Uterus (tissue), 4 donors: ENCODE data around the gene BBS9. TPM values are rescaled to one million over a fixed set of nuclear protein-coding genes. Genes with fewer than 3 reads are reported as not detected.

Experiments used
- DNase-seq, 2 donors: peaks; one replicate each; pipeline ENCODE4 v3.0.0-alpha.2; 2019 to 2020
- H3K27ac ChIP-seq, 2 donors: fragments of 200-600 bp; sonication (generic); 1 replicate in 1 of 2; 2 replicates in 1 of 2; pipeline ENCODE4 v1.5.1; 2016 to 2018
- H3K27me3 ChIP-seq, 2 donors: fragments of 200-600 bp; sonication (generic); one replicate each; pipeline ENCODE4 v1.5.1; 2018 to 2019; ENCODE audit warnings: control low read depth in 1 of 2
- H3K36me3 ChIP-seq, 2 donors: fragments of 200-600 bp; sonication (generic); one replicate each; pipeline ENCODE4 v1.5.1; 2019; ENCODE audit warnings: control low read depth in 1 of 2
- H3K4me1 ChIP-seq, 2 donors: fragments of 200-600 bp; sonication (generic); one replicate each; pipeline ENCODE4 v1.5.1; 2018 to 2019; ENCODE audit warnings: control low read depth in 1 of 2
- H3K4me3 ChIP-seq, 2 donors: fragments of 200-600 bp; sonication (generic); 1 replicate in 1 of 2; 2 replicates in 1 of 2; pipeline ENCODE4 v1.5.1; 2018 to 2019; ENCODE audit warnings: mild to moderate bottlenecking in 1 of 2
- H3K9me3 ChIP-seq, 2 donors: fragments of 200-600 bp; sonication (generic); one replicate each; pipeline ENCODE4 v1.5.1; 2019; ENCODE audit warnings: control low read depth in 1 of 2
- CTCF ChIP-seq, 4 experiments: fragments of 200-600 bp in 2 of 4; fragments of 450-650 bp in 2 of 4; sonication (generic) in 2 of 4; IDR thresholded peaks; one replicate each; pipeline ENCODE4 v1.5.1; 2016 to 2019; ENCODE audit warnings: antibody characterized with exemption in 4 of 4, mild to moderate bottlenecking in 2 of 4, moderate library complexity in 1 of 4
- POLR2A ChIP-seq, 2 donors: fragments of 450-650 bp; IDR thresholded peaks; one replicate each; pipeline ENCODE4 v1.6.1; 2016; ENCODE audit warnings: antibody characterized with exemption in 2 of 2, mild to moderate bottlenecking in 1 of 2, moderate library complexity in 1 of 2
- intact Hi-C: fragments of 100-400 bp; cut with DNase I; formaldehyde crosslinking; loops from one replicate; pipeline ENCODE4 v1.15.1; 2023; ENCODE audit warnings: low total_unique reads
- total RNA-seq, 4 donors: library from RNA; depleted of rRNA in 3 of 4; stranded (reverse); fragments of >200 nt in 3 of 4; gene quantifications; one replicate each; pipeline versions ENCODE4 v1.1.0 to v1.2.4, GENCODE V29; 2014 to 2023
- donor health status: DM: yes; HTN: yes; CAD: no.

Gene BBS9
- total RNA-seq, 4 donors from 2014 or later = 24.1 to 77.4 (median 39.4) TPM

GRCh38 chr7:33273356-33273755, 144.0 kb downstream of the BBS9 start:
- peaks cover 0 to 14% of the 10 kb centered on the region in 2 donors for H3K9me3 ChIP-seq
- no peaks in the 10 kb centered on the region for H3K36me3 ChIP-seq
- no peaks in the 10 kb centered on the region for H3K4me1 ChIP-seq
- H3K27me3 ChIP-seq = no peaks in the 10 kb centered on the region
- no peak overlapping the region for H3K4me3 ChIP-seq
- DNase-seq = no peak
- intact Hi-C loops = no loop called here
- no peak overlapping the region for H3K27ac ChIP-seq
- TF ChIP-seq CTCF (IDR thresholded peaks at IDR 0.05) (no peak), POLR2A (IDR thresholded peaks at IDR 0.05) (no peak)

- intact Hi-C loops = no loop called here
- Histone ChIP-seq H3K4me3 (no peak overlapping the region), H3K4me1 (no peaks in the 10 kb centered on the region), H3K36me3 (no peaks in the 10 kb centered on the region), H3K9me3 (peaks cover 0 to 22% of the 10 kb centered on the region in 2 donors), H3K27ac (no peak overlapping the region), H3K27me3 (no peaks in the 10 kb centered on the region)
- DNase-seq = no peak
- TF ChIP-seq POLR2A (IDR thresholded peaks at IDR 0.05) (no peak), CTCF (IDR thresholded peaks at IDR 0.05) (no peak)
These were observed 147.0 kb downstream of the BBS9 start for GRCh38 chr7:33276325-33276724.

GRCh38 chr7:33276729-33277128, 147.4 kb downstream of the BBS9 start:
- Histone ChIP-seq H3K4me3 (no peak overlapping the region), H3K36me3 (no peaks in the 10 kb centered on the region)
- intact Hi-C loops = no loop called here

GRCh38 chr7:33278095-33278494, 148.7 kb downstream of the BBS9 start:
- Histone ChIP-seq H3K36me3 (no peaks in the 10 kb centered on the region), H3K27me3 (no peaks in the 10 kb centered on the region), H3K4me3 (no peak overlapping the region), H3K4me1 (no peaks in the 10 kb centered on the region), H3K9me3 (peaks cover 0 to 22% of the 10 kb centered on the region in 2 donors), H3K27ac (no peak overlapping the region)
- intact Hi-C loops = no loop called here
- TF ChIP-seq POLR2A (IDR thresholded peaks at IDR 0.05) (no peak), CTCF (IDR thresholded peaks at IDR 0.05) (no peak)
- no peak for DNase-seq

More at GRCh38 chr7:33276729-33277128, 147.4 kb downstream of the BBS9 start:
- peaks cover 0 to 22% of the 10 kb centered on the region in 2 donors for H3K9me3 ChIP-seq
- no peak for DNase-seq
- H3K27me3 ChIP-seq = no peaks in the 10 kb centered on the region
- no peak for TF ChIP-seq CTCF (IDR thresholded peaks at IDR 0.05)
- TF ChIP-seq POLR2A (IDR thresholded peaks at IDR 0.05) = no peak
- H3K4me1 ChIP-seq = no peaks in the 10 kb centered on the region
- H3K27ac ChIP-seq = no peak overlapping the region

- no peaks in the 10 kb centered on the region for H3K27me3 ChIP-seq
- no peaks in the 10 kb centered on the region for H3K36me3 ChIP-seq
- no peak overlapping the region for H3K4me3 ChIP-seq
- H3K4me1 ChIP-seq = no peaks in the 10 kb centered on the region
- intact Hi-C loops = no loop called here
- DNase-seq = no peak
- no peak overlapping the region for H3K27ac ChIP-seq
- TF ChIP-seq CTCF (IDR thresholded peaks at IDR 0.05) (no peak), POLR2A (IDR thresholded peaks at IDR 0.05) (no peak)
- peaks cover 0 to 9% of the 10 kb centered on the region in 2 donors for H3K9me3 ChIP-seq
These were observed 157.1 kb downstream of the BBS9 start for GRCh38 chr7:33286501-33286900.
